Neural crest cell (in vitro differentiated cells): ENCODE results near the gene LGR6. TPM values are rescaled to one million over a fixed set of nuclear protein-coding genes. Genes with fewer than 3 reads are reported as not detected.

ENCODE experiments used
- DNase-seq: peaks from one replicate; pipeline ENCODE4 v3.0.0; 2021; ENCODE audit warnings: low read depth, mixed read lengths, low spot score
- H3K27ac Mint-ChIP-seq: one replicate; pipeline ENCODE4 v1.8.0; 2021; ENCODE audit warnings: mild to moderate bottlenecking, mixed read lengths; ENCODE audit not compliant: unreplicated experiment
- H3K27me3 Mint-ChIP-seq: 2 replicates; pipeline ENCODE4 v1.8.0; 2021; ENCODE audit warnings: low read depth, mild to moderate bottlenecking, mixed read lengths
- H3K36me3 Mint-ChIP-seq: 2 replicates; pipeline ENCODE4 v1.8.0; 2021; ENCODE audit warnings: low read depth, mild to moderate bottlenecking, mixed read lengths
- H3K4me1 Mint-ChIP-seq: 2 replicates; pipeline ENCODE4 v1.8.0; 2021; ENCODE audit warnings: mixed read lengths
- H3K4me3 Mint-ChIP-seq: one replicate; pipeline ENCODE4 v1.8.0; 2021; ENCODE audit warnings: mild to moderate bottlenecking, mixed read lengths
- H3K9me3 Mint-ChIP-seq: 2 replicates; pipeline ENCODE4 v1.8.0; 2021; ENCODE audit warnings: mixed read lengths
- CTCF ChIP-seq: fragments of 200-600 bp; sonication (generic); conservative IDR thresholded peaks from 2 replicates; pipeline ENCODE4 v1.5.0; 2021; ENCODE audit warnings: antibody characterized with exemption, mild to moderate bottlenecking
- total RNA-seq: library from RNA; stranded (reverse); gene quantifications from 2 replicates; pipeline ENCODE4 v1.2.1, GENCODE V29; 2021

The LGR6 gene
- total RNA-seq, 1 donor from 2014 or later: 0.16 TPM

GRCh38 chr1:202213361-202214088 lies 19.9 kb downstream of the LGR6 start:
- no peak overlapping the region for H3K27ac Mint-ChIP-seq
- TF ChIP-seq CTCF: peak; percentile 49
- H3K4me1 Mint-ChIP-seq: peaks cover 26% of the 10 kb centered on the region
- no peaks in the 10 kb centered on the region for H3K36me3 Mint-ChIP-seq
- H3K27me3 Mint-ChIP-seq: peaks cover 45% of the 10 kb centered on the region
- no peaks in the 10 kb centered on the region for H3K9me3 Mint-ChIP-seq
- no peak for DNase-seq
- H3K4me3 Mint-ChIP-seq: peak overlapping the region; percentile 76

- H3K36me3 Mint-ChIP-seq: no peaks in the 10 kb centered on the region
- no peak overlapping the region for H3K27ac Mint-ChIP-seq
- H3K9me3 Mint-ChIP-seq: no peaks in the 10 kb centered on the region
- peak overlapping the region; percentile 76 for H3K4me3 Mint-ChIP-seq
- peaks cover 48% of the 10 kb centered on the region for H3K27me3 Mint-ChIP-seq
- no peak for TF ChIP-seq CTCF
- peaks cover 26% of the 10 kb centered on the region for H3K4me1 Mint-ChIP-seq
- no peak for DNase-seq
Observed at GRCh38 chr1:202214089-202214843, 20.7 kb downstream of the LGR6 start.

GRCh38 chr1:202215472-202216130 lies 22.0 kb downstream of the LGR6 start:
- H3K9me3 Mint-ChIP-seq: no peaks in the 10 kb centered on the region
- H3K27me3 Mint-ChIP-seq: peaks cover 47% of the 10 kb centered on the region
- H3K4me3 Mint-ChIP-seq: no peak overlapping the region
- DNase-seq: no peak
- no peaks in the 10 kb centered on the region for H3K36me3 Mint-ChIP-seq
- peaks cover 30% of the 10 kb centered on the region for H3K4me1 Mint-ChIP-seq
- H3K27ac Mint-ChIP-seq: no peak overlapping the region
- TF ChIP-seq CTCF: no peak

- no peaks in the 10 kb centered on the region for H3K9me3 Mint-ChIP-seq
- H3K36me3 Mint-ChIP-seq: no peaks in the 10 kb centered on the region
- H3K27me3 Mint-ChIP-seq: peaks cover 43% of the 10 kb centered on the region
- no peak overlapping the region for H3K4me3 Mint-ChIP-seq
- TF ChIP-seq CTCF: no peak
- no peak overlapping the region for H3K27ac Mint-ChIP-seq
- no peak for DNase-seq
- peaks cover 37% of the 10 kb centered on the region for H3K4me1 Mint-ChIP-seq
Observed at GRCh38 chr1:202216691-202217090, 23.1 kb downstream of the LGR6 start.

- H3K4me3 Mint-ChIP-seq: peak overlapping the region; percentile 29
- no peaks in the 10 kb centered on the region for H3K9me3 Mint-ChIP-seq
- no peak for DNase-seq
- no peaks in the 10 kb centered on the region for H3K36me3 Mint-ChIP-seq
- peaks cover 45% of the 10 kb centered on the region for H3K4me1 Mint-ChIP-seq
- H3K27ac Mint-ChIP-seq: no peak overlapping the region
- peaks cover 39% of the 10 kb centered on the region for H3K27me3 Mint-ChIP-seq
- TF ChIP-seq CTCF: no peak
Observed at GRCh38 chr1:202217516-202217915, 23.9 kb downstream of the LGR6 start.
